ENCODE measurements around the gene DCUN1D3.

- TF ChIP-seq, protein P1, sequence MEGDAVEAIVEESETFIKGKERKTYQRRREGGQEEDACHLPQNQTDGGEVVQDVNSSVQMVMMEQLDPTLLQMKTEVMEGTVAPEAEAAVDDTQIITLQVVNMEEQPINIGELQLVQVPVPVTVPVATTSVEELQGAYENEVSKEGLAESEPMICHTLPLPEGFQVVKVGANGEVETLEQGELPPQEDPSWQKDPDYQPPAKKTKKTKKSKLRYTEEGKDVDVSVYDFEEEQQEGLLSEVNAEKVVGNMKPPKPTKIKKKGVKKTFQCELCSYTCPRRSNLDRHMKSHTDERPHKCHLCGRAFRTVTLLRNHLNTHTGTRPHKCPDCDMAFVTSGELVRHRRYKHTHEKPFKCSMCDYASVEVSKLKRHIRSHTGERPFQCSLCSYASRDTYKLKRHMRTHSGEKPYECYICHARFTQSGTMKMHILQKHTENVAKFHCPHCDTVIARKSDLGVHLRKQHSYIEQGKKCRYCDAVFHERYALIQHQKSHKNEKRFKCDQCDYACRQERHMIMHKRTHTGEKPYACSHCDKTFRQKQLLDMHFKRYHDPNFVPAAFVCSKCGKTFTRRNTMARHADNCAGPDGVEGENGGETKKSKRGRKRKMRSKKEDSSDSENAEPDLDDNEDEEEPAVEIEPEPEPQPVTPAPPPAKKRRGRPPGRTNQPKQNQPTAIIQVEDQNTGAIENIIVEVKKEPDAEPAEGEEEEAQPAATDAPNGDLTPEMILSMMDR (conservative IDR thresholded peaks at IDR 0.05), result no peak
- TF ChIP-seq EZH2 (IDR thresholded peaks at IDR 0.05; ENCODE audit: low read depth), result no peak
These were observed at the start of gene DCUN1D3, which contains the start of gene LYRM1 for GRCh38 chr16:20900299-20901067.
